Mammary epithelial cell (primary cell): Measurements from ENCODE around the gene NGF.

Experiments
- EZH2 ChIP-seq: IDR thresholded peaks from 2 replicates; pipeline ENCODE4 v1.6.1; 2012; ENCODE audit warnings: low read length, inconsistent platforms, borderline replicate concordance
- TF ChIP-seq, protein P1 (sequence below), 2 donors: IDR thresholded peaks in 1 of 2; conservative IDR thresholded peaks in 1 of 2; 2 replicates each; pipeline ENCODE4 v1.5.1; 2011 to 2012; ENCODE audit warnings: inconsistent platforms in 2 of 2, low read length in 2 of 2, mild to moderate bottlenecking in 2 of 2, control low read depth in 1 of 2, low read depth in 1 of 2; ENCODE audit not compliant: insufficient read depth in 1 of 2; ENCODE audit errors: extremely low read depth in 1 of 2

DNA sequence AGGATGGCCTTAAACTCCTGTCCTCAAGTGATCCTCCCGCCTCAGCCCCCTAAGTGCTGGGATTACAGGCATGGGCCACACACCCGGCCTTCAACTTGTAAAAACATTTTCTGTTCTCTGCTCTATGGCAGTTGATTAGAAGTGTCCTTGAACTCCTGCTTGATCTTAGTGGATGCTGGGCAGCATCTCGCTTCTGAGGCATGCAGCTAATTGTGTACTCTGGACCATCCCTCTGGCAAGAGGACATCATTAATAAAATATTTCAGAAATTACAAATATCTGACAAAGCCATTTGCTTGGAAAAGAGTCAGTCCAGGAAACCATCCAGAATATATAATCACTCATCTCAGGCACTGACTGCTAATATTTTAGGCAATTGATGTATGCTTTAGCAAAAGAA is 8.1 kb downstream of the NGF start:
- TF ChIP-seq, protein P1, sequence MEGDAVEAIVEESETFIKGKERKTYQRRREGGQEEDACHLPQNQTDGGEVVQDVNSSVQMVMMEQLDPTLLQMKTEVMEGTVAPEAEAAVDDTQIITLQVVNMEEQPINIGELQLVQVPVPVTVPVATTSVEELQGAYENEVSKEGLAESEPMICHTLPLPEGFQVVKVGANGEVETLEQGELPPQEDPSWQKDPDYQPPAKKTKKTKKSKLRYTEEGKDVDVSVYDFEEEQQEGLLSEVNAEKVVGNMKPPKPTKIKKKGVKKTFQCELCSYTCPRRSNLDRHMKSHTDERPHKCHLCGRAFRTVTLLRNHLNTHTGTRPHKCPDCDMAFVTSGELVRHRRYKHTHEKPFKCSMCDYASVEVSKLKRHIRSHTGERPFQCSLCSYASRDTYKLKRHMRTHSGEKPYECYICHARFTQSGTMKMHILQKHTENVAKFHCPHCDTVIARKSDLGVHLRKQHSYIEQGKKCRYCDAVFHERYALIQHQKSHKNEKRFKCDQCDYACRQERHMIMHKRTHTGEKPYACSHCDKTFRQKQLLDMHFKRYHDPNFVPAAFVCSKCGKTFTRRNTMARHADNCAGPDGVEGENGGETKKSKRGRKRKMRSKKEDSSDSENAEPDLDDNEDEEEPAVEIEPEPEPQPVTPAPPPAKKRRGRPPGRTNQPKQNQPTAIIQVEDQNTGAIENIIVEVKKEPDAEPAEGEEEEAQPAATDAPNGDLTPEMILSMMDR (conservative IDR thresholded peaks at IDR 0.05 in 1 of 2, IDR thresholded peaks at IDR 0.05 in 1 of 2; ENCODE audit: extremely low read depth in 1 of 2, insufficient read depth in 1 of 2, low read depth in 1 of 2, low read length in 2 of 2) = no peak
- TF ChIP-seq EZH2 = no peak
